ENCODE measurements around the gene SIM2.

SIM2 gene

DNA sequence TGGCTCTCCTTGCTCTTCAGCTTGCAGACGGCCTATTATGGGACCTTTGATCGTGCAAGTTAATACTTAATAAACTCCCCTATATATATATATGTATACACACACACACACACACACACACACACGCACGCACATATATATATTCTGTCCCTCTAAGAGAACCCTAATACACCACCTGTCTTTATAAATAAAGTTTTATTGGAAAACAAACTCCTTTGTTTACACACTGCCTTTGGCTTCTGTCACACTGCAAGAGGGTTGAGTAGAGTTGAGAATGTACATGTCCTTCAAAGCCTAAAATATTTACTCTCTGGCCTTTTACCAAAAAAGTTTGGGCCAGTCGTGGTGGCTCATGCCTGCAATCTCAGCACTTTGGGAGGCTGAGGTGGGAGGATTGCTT lies 26.2 kb upstream of the SIM2 start:
- H3K4me3 ChIP-seq (ENCODE audit: control insufficient read depth, low read depth, low read length), result no peak overlapping the region
- DNase-seq (ENCODE audit: low read depth), result no peak
- TF ChIP-seq, protein P1, sequence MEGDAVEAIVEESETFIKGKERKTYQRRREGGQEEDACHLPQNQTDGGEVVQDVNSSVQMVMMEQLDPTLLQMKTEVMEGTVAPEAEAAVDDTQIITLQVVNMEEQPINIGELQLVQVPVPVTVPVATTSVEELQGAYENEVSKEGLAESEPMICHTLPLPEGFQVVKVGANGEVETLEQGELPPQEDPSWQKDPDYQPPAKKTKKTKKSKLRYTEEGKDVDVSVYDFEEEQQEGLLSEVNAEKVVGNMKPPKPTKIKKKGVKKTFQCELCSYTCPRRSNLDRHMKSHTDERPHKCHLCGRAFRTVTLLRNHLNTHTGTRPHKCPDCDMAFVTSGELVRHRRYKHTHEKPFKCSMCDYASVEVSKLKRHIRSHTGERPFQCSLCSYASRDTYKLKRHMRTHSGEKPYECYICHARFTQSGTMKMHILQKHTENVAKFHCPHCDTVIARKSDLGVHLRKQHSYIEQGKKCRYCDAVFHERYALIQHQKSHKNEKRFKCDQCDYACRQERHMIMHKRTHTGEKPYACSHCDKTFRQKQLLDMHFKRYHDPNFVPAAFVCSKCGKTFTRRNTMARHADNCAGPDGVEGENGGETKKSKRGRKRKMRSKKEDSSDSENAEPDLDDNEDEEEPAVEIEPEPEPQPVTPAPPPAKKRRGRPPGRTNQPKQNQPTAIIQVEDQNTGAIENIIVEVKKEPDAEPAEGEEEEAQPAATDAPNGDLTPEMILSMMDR (IDR thresholded peaks at IDR 0.05; ENCODE audit: control insufficient read depth, insufficient read depth, low read depth, low read length, missing control alignments), result no peak

DNA sequence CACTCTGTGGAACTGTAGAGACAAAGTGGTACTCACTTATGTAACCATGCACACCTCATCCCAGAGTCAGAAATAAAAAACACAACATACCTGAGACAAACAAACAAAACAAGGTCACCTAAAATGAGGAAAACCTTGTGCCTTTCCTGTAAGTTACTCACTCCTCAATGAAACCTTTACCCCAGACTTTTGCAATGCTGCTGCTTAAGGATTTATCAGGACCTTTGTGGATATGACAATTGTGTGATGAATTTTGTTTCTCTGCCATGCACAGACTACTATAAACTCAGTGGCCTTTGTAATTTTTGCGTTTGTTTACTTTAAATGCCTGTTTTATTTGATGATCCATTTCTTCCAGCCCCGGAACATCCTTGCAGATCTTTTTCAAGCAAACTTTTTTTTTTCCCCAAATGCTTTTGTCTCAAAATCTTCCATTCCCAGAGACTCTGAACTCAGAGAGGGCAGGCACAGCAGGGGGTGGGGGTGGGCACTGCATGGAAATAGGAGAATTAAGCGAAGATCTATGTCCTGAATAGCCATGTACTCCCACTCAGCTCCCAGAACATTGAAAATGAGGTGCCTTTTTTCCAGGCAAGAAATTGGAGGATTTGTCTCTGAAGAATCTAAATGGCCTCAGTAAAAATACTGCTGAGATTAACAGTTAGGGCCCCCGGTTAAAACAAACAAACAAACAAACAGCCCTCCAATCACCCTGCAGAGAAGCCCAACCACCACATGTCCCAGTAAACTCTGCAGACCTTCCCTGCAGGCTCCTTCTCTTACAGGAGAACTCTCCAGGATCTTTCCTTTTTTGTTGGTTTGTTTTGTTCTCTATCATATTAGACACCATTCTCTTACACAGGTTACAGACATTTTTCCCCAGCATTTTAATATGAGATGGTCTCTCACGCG lies 22.6 kb upstream of the SIM2 start:
- DNase-seq (ENCODE audit: low read depth), result no peak
- H3K4me3 ChIP-seq (ENCODE audit: control insufficient read depth, low read depth, low read length), result no peak overlapping the region
- TF ChIP-seq, protein P1 (IDR thresholded peaks at IDR 0.05; ENCODE audit: control insufficient read depth, insufficient read depth, low read depth, low read length, missing control alignments), result no peak

DNA sequence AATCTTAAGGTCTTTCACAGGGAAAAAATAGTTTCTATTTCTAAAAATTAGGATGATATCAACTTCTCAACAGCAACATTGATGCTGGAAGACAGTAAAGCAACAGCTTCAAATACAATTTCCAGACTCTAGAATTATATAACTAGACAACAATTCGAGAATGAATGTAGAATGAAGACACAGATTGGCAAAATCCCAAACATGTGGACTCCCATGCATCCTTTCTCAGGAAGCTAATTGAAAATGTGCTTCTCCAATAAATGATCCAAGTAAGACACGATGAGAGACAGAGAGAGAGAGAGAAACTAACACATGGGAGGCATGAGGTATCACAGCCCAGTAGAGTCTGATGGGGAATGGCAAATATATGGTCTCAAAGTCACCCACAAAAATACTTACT lies 21.5 kb upstream of the SIM2 start:
- TF ChIP-seq, protein P1 (IDR thresholded peaks at IDR 0.05; ENCODE audit: control insufficient read depth, insufficient read depth, low read depth, low read length, missing control alignments), result no peak
- H3K4me3 ChIP-seq (ENCODE audit: control insufficient read depth, low read depth, low read length), result no peak overlapping the region
- no peak for DNase-seq (ENCODE audit: low read depth)

DNA sequence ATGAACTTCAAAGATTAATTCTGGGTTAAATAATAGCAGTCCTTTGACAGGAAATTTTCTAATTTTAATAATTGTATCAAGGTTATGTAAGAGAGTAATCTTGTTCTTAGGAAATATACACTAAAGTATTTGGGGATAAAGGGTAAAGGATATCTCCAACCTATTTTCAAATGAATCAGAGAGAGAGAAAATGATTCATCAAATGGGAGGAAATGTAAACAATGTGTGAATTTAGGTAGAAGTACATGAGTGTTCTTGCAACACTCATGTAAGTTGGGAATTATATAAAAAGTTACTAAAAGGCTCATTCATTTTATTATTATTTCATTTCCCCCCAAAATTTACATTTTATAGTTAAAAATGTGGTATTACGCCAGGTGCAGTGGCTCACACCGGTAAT lies 20.4 kb upstream of the SIM2 start:
- no peak for DNase-seq (ENCODE audit: low read depth)
- no peak overlapping the region for H3K4me3 ChIP-seq (ENCODE audit: control insufficient read depth, low read depth, low read length)
- TF ChIP-seq, protein P1 (IDR thresholded peaks at IDR 0.05; ENCODE audit: control insufficient read depth, insufficient read depth, low read depth, low read length, missing control alignments), result no peak

DNA sequence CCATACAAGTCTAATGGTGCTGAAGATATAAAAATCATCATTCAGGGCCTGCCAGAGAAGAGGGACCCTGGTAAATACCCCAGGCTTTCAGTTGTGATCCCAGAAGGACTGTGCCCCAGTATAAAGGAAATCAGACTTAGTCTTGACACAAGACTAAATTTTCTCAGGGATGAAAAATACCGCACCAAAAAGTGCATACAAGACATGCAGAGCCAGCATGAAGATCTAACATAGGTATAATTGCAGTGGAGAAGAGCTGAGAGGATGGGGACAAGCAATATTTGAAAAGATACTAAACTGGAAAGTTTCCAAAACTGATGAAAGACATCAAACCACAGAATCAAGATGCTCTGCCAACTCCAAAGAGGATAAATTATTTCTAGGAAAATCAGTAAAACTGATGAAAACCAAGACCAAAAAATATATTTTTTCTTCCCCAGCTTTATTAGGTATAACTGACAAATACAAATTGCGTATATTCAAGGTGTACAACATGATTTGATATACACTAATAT lies 17.7 kb upstream of the SIM2 start:
- TF ChIP-seq, protein P1 (IDR thresholded peaks at IDR 0.05; ENCODE audit: control insufficient read depth, insufficient read depth, low read depth, low read length, missing control alignments), result no peak

DNA sequence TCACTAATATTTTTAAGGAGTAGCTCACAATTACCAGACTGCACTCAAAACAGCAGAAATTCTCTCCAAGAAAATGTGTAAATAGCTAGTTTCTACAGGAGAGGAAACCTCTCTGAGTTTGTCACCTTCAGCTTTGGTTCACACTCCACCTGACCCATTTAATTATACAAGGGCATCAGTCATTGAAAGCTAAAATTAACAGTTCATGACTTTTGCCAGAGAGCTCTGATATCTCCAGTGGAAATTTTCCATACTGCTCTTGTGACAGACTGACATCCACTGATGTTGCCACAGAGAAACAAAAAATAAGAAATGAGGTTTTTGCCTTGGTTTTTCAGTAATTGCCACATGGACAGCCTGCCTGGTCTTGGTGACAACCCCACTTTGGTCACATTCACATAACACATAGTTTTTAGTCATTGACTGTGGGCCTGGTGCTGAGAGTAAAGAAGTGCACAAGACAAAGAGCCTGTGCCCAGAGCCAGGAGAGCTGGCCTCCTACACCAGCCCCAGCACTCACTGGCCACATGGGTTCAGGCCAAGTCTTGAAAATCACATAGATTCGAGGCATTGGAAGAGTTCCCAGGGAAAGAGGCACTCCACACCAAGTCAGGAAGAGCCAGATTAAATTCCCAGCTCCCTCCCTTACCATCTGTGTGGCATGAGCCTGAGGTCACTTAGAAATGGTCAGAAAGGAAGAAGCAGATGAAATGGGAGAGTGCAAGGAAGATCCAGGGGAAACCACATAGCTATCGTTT lies 13.8 kb upstream of the SIM2 start:
- TF ChIP-seq, protein P1 (IDR thresholded peaks at IDR 0.05; ENCODE audit: control insufficient read depth, insufficient read depth, low read depth, low read length, missing control alignments), result no peak
- DNase-seq (ENCODE audit: low read depth), result no peak

More for the DNA sequence above, 17.7 kb upstream of the SIM2 start:
- H3K4me3 ChIP-seq (ENCODE audit: control insufficient read depth, low read depth, low read length), result no peak overlapping the region
- no peak for DNase-seq (ENCODE audit: low read depth)

More for the DNA sequence above, 13.8 kb upstream of the SIM2 start:
- no peak overlapping the region for H3K4me3 ChIP-seq (ENCODE audit: control insufficient read depth, low read depth, low read length)
